Activated CD4-positive, CD25-positive, alpha-beta regulatory T cell (primary cell): ENCODE results near the gene TK2.

ENCODE experiments used
- DNase-seq, 4 experiments: peaks; one replicate each; lab custom pipeline; 2025; lab: John Stamatoyannopoulos, UW

TK2 gene

DNA sequence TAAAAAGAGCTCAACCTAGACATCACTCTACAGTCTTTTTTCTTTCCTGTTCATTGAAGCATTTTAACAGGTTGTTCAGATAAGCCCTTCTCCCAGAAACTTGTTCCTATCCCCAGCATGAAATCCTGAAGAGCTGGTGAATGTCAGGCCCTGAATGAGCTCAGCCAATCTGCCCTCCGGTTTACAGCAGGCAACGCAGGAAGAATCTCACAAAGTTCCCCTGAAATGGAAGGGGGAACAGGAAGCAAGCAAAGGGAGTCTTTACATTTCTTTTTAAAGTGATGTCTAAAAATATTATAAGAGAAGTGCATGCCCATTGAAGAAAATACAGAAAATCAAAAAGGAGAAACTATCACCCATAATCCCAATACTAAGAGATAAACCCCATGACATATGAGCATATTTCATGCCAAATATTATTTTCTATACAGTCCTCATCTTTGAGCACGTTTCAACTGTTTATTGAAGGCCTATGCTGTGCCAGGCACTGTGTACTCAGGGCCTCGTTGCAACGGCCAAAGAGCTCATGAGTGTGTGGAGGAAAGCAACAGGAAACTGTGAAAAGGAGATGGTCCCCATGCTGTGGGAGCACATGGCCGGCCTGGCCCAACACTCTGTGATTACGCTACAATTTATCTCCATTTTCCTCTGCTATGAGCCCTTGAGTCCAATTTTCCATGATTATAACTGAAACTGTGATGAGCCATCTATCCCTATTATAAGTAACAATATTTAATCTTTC is 5.7 kb downstream of the TK2 start:
- no peak for DNase-seq

DNA sequence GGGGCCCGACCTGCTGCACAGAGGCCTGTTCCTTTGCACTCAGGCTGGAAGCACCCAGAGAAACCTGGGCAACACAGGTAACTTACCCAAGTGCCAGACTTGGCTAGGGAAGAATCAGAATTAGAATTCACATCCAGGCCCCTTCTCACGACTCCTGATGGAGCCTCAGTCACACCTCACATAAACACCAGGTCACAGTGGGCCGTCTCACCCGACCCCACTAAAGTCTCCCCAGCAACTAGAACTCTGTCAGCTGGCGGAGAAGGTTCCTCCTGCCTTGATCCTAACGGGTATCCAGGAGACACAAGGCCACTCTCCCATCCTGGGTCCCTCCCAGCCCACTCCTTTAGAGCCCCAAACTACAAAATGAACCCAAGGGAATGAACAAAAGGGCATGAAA is 6.4 kb downstream of the TK2 start:
- no peak for DNase-seq

DNA sequence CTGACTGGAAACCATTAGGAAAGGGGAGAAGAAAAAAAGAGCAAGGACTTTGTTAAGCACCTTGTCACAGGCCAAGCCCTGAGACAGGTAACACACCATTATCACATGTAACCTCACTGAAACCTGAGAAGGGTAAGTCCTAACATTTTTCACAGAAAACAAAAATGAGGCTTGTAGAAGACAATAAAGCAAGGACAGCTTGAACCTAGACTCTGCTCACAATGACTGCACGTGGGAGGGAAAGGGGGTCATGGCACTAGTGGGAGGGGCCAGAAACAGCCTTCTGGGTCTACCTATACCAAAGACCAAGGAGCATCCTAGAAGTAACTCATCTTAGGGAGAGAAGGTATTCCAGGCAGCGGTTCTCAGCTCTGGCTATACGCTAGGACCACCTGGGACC is 7.5 kb downstream of the TK2 start:
- DNase-seq, result no peak

GRCh38 chr16:66541388-66542355 is 8.2 kb downstream of the TK2 start:
- DNase-seq, result no peak

DNA sequence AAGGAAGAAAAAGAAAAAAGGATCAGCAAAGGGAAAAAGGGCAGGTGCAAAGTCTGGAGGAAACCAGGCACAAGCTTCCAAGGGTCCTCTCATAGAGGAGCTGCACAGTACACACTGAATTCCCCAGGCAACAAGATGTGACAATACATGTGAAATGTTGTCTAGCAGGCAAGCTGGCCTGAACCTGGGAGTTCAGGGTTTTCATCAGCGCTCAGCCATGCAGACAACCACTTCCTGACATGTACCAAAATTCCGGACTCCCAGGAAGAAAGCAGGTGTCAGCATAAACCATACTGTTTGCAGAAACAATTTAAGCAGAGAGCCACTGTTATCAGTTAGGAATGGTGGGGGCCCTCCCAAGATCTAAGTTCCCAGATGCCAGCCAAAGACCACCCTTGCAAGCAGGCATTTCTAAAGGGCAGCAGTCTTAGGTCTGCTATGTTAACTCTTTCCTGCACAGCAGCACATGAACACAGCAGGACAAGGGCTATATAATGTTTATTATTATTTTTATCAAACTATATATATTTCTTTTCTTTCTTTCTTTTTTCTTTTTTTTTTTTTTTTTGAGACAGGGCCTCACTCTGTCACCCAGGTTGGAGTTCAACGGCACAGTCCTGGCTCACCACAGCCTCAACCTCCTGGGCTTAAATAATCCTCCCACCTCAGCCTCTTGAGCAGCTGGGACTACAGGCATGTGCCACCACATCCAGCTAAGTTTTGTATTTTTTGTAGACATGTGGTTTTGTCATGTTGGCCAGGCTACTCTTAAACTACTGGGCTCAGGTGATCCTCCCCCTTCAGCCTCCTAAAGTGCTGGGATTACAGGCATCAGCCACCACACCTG is 10.1 kb downstream of the TK2 start:
- DNase-seq, result no peak

- DNase-seq, result no peak
Observed at GRCh38 chr16:66538910-66539309, 11.0 kb downstream of the TK2 start.

GRCh38 chr16:66537236-66537635 is 12.7 kb downstream of the TK2 start:
- no peak for DNase-seq

GRCh38 chr16:66536525-66536924 is 13.4 kb downstream of the TK2 start:
- DNase-seq, result no peak

GRCh38 chr16:66534376-66534799 is 15.5 kb downstream of the TK2 start:
- DNase-seq, result no peak

- no peak for DNase-seq
Observed at GRCh38 chr16:66529475-66529874, 20.4 kb downstream of the TK2 start.

- no peak for DNase-seq
Observed at GRCh38 chr16:66528294-66528693, 21.6 kb downstream of the TK2 start.

DNA sequence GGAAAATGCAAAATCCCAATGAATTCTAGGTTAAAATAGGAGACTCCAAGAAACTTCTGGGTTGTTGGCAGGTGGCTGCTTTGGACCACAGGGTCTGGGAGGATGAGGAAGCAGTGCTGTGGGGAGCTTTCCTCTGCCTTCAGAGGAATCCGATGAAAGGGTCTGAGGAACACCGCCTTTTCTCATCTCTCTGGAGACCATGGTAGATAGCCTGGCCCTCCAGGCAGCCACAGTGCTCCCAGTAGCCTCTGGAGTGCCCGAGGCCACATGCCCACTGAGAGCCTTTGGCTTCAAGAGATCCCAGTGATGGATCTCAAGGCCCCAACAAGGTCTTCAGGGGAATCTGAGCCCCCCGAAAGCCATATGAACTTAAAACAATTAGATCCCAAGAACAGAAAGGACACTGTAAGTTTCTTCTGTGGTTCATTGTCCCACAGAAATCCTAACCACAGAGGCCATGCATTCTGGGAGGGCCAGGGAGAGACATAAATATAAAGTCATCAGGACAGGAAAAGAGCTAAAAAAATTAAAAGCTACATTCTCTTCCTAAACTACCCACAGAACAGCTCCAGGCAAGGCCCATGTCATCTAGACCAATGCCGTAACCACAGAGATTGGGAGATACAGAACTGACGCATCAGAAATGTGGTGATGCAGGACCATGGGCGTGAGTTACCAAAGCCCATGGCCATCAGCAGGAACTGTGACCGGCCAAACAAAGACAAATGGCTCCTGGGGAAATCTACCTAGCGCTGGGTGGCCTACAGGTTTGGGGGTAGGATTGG is 24.3 kb downstream of the TK2 start:
- DNase-seq, result no peak

GRCh38 chr16:66524601-66525164 is 25.2 kb downstream of the TK2 start:
- no peak for DNase-seq

DNA sequence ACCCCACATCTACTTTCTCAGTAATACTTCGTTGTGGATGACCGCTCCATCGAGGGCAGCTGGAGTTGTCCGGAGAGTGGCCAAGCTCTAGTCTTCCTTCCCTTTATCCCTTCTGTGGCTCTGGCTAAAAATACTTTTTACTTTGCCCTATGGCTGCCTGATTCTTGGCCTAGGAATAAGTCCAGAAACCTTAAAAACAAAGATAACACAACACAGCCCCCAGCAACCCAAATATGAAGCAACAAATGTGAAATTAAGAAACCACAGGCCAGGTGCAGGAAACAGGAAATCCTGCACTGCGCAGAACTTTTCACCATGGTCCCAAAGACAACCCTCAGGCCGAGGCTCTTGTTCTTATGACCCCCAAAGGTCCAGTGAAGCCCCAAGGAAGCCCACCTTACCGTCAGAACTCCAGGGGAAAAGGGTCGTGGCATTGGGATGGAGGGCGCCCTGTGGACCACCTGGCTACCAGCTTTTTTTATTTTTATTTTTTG is 26.0 kb downstream of the TK2 start:
- DNase-seq, result no peak

DNA sequence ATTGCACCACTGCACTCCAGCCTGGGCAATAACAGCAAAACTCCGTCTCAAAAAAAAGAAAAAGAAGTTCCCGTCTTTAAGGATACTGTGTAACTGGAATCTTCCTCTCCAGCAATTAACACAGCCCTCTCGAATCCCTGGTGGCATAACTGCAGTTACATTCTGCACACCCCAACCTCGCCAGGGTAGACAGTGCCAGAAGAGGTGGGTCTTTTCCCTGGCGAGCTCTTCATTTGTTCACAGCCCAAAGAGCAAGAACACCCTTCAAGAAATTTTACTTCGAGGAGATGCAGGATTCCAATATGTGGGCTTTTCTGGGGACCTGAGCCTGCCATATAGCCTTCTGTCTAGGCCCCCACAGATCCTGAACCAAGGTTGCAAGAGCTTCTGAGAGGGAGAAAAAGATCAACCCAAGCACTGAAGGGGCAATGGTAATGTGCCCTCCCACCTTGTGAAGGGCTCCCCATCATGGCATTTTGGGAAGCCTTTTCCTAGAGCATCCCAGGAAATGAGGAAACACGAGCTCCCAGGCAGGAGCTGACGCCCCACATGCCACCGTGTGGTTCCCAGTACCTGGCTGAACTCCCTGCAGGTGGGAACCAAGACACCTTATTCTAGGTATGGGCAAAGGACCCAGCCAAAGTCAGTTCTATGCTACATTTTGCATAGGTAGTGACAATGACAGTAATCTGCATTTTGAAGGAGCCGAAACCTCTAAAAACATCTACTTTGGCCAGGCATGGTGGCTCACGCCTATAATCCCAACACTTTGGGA is 26.9 kb downstream of the TK2 start:
- DNase-seq, result no peak

- DNase-seq, result peak; percentile 58 to 76 (median 68)
Observed at GRCh38 chr16:66521951-66522771, 27.8 kb downstream of the TK2 start.

DNA sequence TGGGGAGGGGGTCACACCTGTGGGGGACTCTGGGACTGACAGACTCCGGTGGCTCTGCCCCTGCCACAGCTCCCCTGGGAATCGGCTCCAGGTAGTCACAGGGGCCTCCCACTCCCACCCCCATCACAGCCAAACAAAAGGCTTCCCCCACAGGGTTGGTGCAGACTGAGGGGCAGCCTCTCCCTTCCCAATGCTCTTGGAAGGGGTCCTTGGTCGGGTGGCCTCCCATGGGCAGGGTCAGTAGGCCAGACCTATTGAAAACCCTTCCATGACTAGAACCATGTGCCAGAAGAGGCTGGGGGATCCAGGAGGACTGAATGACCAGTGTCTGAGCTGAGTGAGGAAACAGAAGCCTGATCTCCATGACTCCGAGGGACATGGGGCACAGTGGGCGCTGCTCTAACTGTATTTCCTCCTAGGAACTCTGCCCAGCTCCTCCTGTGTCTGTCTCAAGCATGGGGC is 28.6 kb downstream of the TK2 start:
- DNase-seq, result no peak

DNA sequence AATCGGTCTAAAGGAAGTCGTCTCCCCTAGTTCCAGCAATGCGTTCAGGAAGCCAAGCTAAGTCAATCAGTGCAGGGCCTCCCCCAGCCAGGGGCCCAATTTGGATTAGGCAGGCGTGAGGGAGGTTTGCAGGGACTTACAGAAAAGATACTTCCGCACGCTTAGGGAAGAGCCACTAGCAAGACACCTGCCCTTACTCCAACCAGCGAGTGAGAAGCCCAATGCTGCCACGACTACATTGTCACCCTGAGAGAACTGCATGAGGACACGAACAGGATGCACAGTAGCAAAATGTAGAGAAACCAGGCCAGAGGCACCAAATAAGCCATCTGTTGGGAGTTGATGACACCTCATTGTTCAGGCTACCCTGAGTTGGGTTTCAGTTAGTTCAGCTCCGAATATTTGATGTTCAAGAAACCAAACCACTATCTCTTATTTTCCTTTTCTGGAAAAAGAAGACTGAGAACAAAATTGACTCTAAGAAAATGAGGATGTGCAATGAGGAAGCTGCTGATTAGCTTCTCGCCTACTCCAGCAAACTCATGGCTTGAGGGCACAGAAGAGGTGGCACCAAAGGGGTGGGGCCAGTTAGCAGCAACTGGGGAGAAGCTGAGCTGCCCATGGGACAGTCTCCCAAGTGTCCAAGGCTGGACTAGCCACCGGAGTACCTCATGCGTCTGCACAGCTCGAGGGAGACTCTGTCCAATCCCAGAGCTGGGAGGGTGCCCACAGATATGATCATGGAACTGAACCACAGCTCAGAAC is 29.3 kb downstream of the TK2 start:
- no peak for DNase-seq
